Parathyroid adenoma (tissue), 2 donors: ENCODE results near the gene DCANP1.

ENCODE experiments used
- H2AFZ ChIP-seq: fragments of 300-600 bp; sonication (generic); one replicate; pipeline ENCODE4 v1.7.0; 2017; ENCODE audit warnings: antibody characterized with exemption, mild to moderate bottlenecking
- H3K27ac ChIP-seq: fragments of 300-600 bp; sonication (generic); one replicate; pipeline ENCODE4 v1.7.0; 2017
- H3K27me3 ChIP-seq: fragments of 300-600 bp; sonication (generic); one replicate; pipeline ENCODE4 v1.7.0; 2017; ENCODE audit warnings: low read length; ENCODE audit not compliant: control insufficient read depth, insufficient read depth
- H3K36me3 ChIP-seq: fragments of 300-600 bp; sonication (generic); one replicate; pipeline ENCODE4 v1.7.0; 2017; ENCODE audit warnings: low read length; ENCODE audit not compliant: control insufficient read depth, insufficient read depth
- H3K4me1 ChIP-seq: fragments of 300-600 bp; sonication (generic); one replicate; pipeline ENCODE4 v1.7.0; 2017; ENCODE audit warnings: control low read depth
- H3K4me2 ChIP-seq: fragments of 300-600 bp; sonication (generic); one replicate; pipeline ENCODE4 v1.7.0; 2017; ENCODE audit warnings: low read length
- H3K4me3 ChIP-seq: fragments of 300-600 bp; sonication (generic); one replicate; pipeline ENCODE4 v1.7.0; 2017; ENCODE audit warnings: low read depth, low read length
- H3K79me2 ChIP-seq: fragments of 300-600 bp; sonication (generic); one replicate; pipeline ENCODE4 v1.7.0; 2017; ENCODE audit warnings: control low read depth
- H3K9ac ChIP-seq: fragments of 300-600 bp; sonication (generic); one replicate; pipeline ENCODE4 v1.7.0; 2017; ENCODE audit warnings: mild to moderate bottlenecking
- H3K9me3 ChIP-seq: fragments of 300-600 bp; sonication (generic); one replicate; pipeline ENCODE4 v1.7.0; 2017; ENCODE audit warnings: low read length; ENCODE audit not compliant: control insufficient read depth
- TF ChIP-seq, protein P1 (sequence below): fragments of 300-600 bp; sonication (generic); IDR thresholded peaks from one replicate; pipeline ENCODE4 v1.7.0; 2017; ENCODE audit warnings: antibody characterized with exemption, mild to moderate bottlenecking
- donor health status: primary hyperparathyroidism.

DCANP1 gene

DNA sequence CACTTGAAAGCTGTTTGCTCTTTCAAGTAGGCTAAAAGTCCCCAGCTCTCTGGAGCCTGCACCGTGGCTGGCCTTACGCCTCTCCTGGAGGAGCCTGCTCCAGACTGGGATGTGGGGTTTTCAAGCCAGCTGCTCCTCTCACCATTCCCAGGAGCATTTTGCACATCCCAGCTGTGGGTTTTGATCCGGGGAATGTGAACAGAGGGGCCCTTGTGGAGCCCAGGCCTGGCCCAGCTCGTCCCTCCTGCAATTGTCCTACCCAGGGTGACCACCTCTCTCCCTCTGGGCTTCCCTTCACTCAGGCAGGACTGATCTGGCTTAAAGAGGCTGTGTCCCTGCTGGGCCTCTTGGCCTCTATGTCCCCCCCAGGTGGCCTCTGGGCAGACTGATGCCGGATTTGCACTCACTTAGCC lies 37.5 kb upstream of the DCANP1 start:
- TF ChIP-seq, protein P1, sequence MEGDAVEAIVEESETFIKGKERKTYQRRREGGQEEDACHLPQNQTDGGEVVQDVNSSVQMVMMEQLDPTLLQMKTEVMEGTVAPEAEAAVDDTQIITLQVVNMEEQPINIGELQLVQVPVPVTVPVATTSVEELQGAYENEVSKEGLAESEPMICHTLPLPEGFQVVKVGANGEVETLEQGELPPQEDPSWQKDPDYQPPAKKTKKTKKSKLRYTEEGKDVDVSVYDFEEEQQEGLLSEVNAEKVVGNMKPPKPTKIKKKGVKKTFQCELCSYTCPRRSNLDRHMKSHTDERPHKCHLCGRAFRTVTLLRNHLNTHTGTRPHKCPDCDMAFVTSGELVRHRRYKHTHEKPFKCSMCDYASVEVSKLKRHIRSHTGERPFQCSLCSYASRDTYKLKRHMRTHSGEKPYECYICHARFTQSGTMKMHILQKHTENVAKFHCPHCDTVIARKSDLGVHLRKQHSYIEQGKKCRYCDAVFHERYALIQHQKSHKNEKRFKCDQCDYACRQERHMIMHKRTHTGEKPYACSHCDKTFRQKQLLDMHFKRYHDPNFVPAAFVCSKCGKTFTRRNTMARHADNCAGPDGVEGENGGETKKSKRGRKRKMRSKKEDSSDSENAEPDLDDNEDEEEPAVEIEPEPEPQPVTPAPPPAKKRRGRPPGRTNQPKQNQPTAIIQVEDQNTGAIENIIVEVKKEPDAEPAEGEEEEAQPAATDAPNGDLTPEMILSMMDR = no peak
- H2AFZ ChIP-seq = no peak overlapping the region
- H3K9me3 ChIP-seq = no peaks in the 10 kb centered on the region
- H3K27me3 ChIP-seq = no peaks in the 10 kb centered on the region
- H3K4me2 ChIP-seq = no peak overlapping the region
- H3K36me3 ChIP-seq = no peaks in the 10 kb centered on the region
- no peak overlapping the region for H3K4me3 ChIP-seq
- peaks cover 7% of the 10 kb centered on the region for H3K4me1 ChIP-seq
- no peak overlapping the region for H3K27ac ChIP-seq
- no peak overlapping the region for H3K9ac ChIP-seq
- no peaks in the 10 kb centered on the region for H3K79me2 ChIP-seq

DNA sequence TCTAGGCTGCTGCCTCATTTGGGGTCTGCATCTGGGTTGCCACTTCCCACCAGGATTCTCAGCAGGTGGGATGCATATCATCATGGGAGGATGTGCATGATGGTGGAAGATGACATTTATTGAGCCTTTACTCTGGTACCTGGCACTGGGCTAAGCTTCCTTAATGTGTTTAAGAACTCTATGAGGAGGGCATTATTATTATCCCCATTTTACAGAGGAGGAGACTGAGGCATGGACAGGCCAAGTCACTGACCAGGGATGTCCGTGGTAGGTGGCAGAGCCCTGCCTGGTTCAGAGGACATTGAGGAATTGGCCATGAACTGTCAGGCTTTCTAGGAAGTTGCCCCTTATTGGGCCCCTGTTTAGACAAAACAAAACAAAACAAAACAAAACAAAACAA lies 36.1 kb upstream of the DCANP1 start:
- Histone ChIP-seq H3K9ac (no peak overlapping the region), H3K27ac (no peak overlapping the region), H3K9me3 (no peaks in the 10 kb centered on the region), H2AFZ (no peak overlapping the region), H3K4me1 (no peaks in the 10 kb centered on the region), H3K36me3 (no peaks in the 10 kb centered on the region), H3K4me2 (no peak overlapping the region), H3K4me3 (no peak overlapping the region), H3K79me2 (no peaks in the 10 kb centered on the region), H3K27me3 (no peaks in the 10 kb centered on the region)
- TF ChIP-seq, protein P1 = no peak

DNA sequence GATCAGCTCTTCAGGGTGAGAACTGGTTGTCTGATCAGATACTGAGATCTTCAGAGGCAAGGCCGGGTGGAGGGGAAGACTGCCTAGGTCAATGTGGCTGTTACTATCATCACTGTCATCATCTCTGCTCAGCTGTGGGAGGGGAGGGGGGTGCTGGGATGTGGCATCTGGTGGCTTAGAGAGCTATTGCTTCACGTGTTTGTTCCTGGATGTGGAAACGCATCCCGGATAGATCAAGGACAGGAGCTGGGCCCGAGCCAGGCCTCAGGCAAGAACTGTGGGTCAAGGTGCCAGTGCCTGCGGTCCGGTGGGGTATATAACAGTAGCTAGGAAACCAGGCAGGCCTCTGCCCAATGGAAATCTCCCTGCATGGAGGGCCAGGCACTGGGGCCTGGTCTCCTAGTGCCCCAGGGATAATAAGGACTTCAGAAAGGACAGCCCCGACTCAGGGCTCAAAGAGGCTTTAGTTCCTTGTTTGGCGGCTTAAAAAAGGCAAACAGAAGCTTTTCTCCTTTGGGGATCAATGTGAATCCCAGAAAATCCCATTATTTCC lies 35.3 kb upstream of the DCANP1 start:
- Histone ChIP-seq H3K4me1 (no peaks in the 10 kb centered on the region), H3K79me2 (no peaks in the 10 kb centered on the region), H3K36me3 (no peaks in the 10 kb centered on the region), H3K4me2 (no peak overlapping the region), H3K9ac (no peak overlapping the region), H2AFZ (no peak overlapping the region), H3K27ac (no peak overlapping the region), H3K9me3 (no peaks in the 10 kb centered on the region), H3K27me3 (no peaks in the 10 kb centered on the region), H3K4me3 (no peak overlapping the region)
- TF ChIP-seq, protein P1 = no peak

DNA sequence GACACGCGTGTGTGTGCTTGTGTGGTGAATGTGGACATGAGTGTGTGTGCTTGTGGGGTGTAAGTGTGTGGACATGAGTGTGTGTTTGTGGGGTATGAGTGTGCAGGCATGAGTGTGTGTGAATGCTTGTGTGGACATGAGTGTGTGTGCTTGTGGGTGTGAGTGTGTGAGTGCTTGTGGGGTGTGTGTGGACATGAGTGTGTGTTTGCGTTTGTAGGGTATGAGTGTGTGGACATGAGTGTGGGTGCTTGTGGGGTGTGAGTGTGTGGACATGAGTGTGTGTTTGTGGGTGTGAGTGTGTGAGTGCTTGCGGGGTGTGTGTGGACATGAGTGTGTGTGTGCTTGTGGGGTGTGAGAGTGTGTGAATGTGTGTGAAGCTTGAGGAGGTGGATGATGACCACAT lies 34.8 kb upstream of the DCANP1 start:
- Histone ChIP-seq H3K4me2 (no peak overlapping the region), H3K9me3 (no peaks in the 10 kb centered on the region), H3K9ac (no peak overlapping the region), H2AFZ (no peak overlapping the region), H3K36me3 (no peaks in the 10 kb centered on the region), H3K27me3 (no peaks in the 10 kb centered on the region), H3K27ac (no peak overlapping the region), H3K4me3 (no peak overlapping the region), H3K79me2 (no peaks in the 10 kb centered on the region), H3K4me1 (no peaks in the 10 kb centered on the region)
- TF ChIP-seq, protein P1 = no peak

DNA sequence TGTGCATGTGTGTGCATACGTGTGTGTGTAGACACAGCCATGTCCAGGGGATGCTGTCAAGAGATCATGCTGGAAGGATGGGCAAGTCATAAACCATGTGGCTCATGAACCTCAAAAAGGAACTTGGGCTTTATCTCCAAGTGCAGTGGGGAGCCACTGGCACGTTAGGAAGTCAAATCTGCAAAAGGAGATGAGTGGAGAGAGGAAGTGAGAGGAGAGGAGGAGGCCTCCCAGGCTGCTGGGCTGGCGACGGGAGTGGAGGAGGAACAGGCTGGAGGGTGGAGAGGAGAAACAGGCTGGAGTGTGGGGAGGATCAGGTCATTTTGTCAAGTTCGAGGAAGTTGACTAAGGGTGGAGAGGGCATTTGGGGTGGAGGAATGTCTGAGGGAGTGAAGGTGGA lies 34.2 kb upstream of the DCANP1 start:
- no peak overlapping the region for H3K4me2 ChIP-seq
- TF ChIP-seq, protein P1 = no peak
- no peak overlapping the region for H2AFZ ChIP-seq
- H3K79me2 ChIP-seq = no peaks in the 10 kb centered on the region
- no peak overlapping the region for H3K27ac ChIP-seq
- no peaks in the 10 kb centered on the region for H3K36me3 ChIP-seq
- no peaks in the 10 kb centered on the region for H3K27me3 ChIP-seq
- H3K4me3 ChIP-seq = no peak overlapping the region
- H3K9ac ChIP-seq = no peak overlapping the region
- no peaks in the 10 kb centered on the region for H3K4me1 ChIP-seq
- no peaks in the 10 kb centered on the region for H3K9me3 ChIP-seq
